ENCODE measurements around the gene COL6A2. TPM values are rescaled to one million over a fixed set of nuclear protein-coding genes. Genes with fewer than 3 reads are reported as not detected.

COL6A2 gene
- total and polyA plus RNA-seq, 10 of the 15 experiments (the other 5 are each of a cell fraction or from before 2014, with no cell fraction given): 0.16 to 1.3 (median 0.34) TPM; not detected in 7

DNA sequence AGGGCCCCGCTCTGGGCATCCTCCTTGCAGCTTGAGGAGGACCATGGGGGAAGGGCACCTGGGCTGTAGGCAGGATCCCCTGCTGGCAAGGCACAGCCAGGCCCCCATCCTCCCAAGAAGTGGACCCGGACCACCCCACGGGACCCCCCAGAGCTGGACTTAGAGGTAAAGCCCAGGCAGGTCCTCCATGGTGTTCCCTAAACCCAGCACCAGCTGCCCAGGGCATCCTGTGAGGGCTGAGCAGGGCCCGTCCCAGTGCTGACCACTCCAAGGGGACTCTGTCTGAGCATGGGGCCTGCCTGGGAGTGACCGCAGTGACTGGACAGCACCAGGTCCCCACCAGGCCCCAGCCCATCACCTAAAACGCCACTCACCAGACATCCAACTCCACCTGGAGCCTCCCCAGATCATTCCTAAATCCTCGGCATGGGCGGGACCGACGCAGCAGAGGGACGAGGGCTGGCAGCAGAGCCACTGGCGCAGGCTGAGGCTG is 21.3 kb downstream of the COL6A2 start:
- Histone ChIP-seq H3K27ac (ENCODE audit: control insufficient read depth, insufficient read depth) (no peak overlapping the region), H3K4me3 (no peak overlapping the region), H3K79me2 (ENCODE audit: control insufficient read depth, insufficient read depth, low read length) (no peaks in the 10 kb centered on the region), H3K4me1 (ENCODE audit: control insufficient read depth, insufficient read depth, low read length) (no peaks in the 10 kb centered on the region), H3K27me3 (replicated peaks in 1 of 2; ENCODE audit: control insufficient read depth in 2 of 2, insufficient read depth in 2 of 2, low read length in 1 of 2) (no peaks in the 10 kb centered on the region), H2AFZ (ENCODE audit: control insufficient read depth, low read depth, low read length) (no peak overlapping the region), H3K9me3 (replicated peaks; ENCODE audit: control insufficient read depth, insufficient read depth, low read length) (no peaks in the 10 kb centered on the region; the same call in 2 of the 3 replicates), H4K20me1 (ENCODE audit: control insufficient read depth, insufficient read depth) (no peaks in the 10 kb centered on the region), H3K9ac (ENCODE audit: control insufficient read depth, insufficient read depth, low read length) (no peak overlapping the region), H3K36me3 (ENCODE audit: control insufficient read depth in 2 of 2, insufficient read depth in 2 of 2, low read length in 1 of 2) (no peaks in the 10 kb centered on the region), H3K4me2 (ENCODE audit: control insufficient read depth, insufficient read depth) (no peak overlapping the region)
- ChIA-PET SMC1A (ENCODE audit: uncharacterized antibody, unreplicated experiment) (no interaction called here), POLR2A (no interaction called here), RAD21 (ENCODE audit: unreplicated experiment) (no interaction called here), CTCF (no interaction called here)
- in situ Hi-C loops (cut with MboI): no loop called here
- BruUV-seq (replicated peaks): no TSS peak
- intact Hi-C loops (cut with micrococcal nuclease; ENCODE audit: unreplicated experiment): no loop called here
- TF ChIP-seq FOXM1 (IDR thresholded peaks at IDR 0.05; ENCODE audit: low read depth, low read length) (no peak), RBBP5 (conservative IDR thresholded peaks at IDR 0.05) (no peak), FOXK2 (IDR thresholded peaks at IDR 0.05) (no peak), FOS (IDR thresholded peaks at IDR 0.05; ENCODE audit: borderline replicate concordance, extremely low read depth, insufficient read length) (no peak), KLF5 (IDR thresholded peaks at IDR 0.05; ENCODE audit: partially characterized antibody) (no peak), ZNF217 (IDR thresholded peaks at IDR 0.05) (no peak), ASH2L (IDR thresholded peaks at IDR 0.05; ENCODE audit: borderline replicate concordance, low read depth) (no peak), NFYB (IDR thresholded peaks at IDR 0.05; ENCODE audit: insufficient read depth, low read depth, low read length) (no peak), KDM1A (IDR thresholded peaks at IDR 0.05; ENCODE audit: borderline replicate concordance) (no peak), YY1 (IDR thresholded peaks at IDR 0.05; ENCODE audit: low read depth, low read length) (no peak), RAD51 (IDR thresholded peaks at IDR 0.05) (no peak), KAT2A (conservative IDR thresholded peaks at IDR 0.05; ENCODE audit: control insufficient read depth, low read depth, low read length) (no peak), GATAD2B (conservative IDR thresholded peaks at IDR 0.05; ENCODE audit: low read depth) (no peak), PAX5 (IDR thresholded peaks at IDR 0.05; ENCODE audit: borderline replicate concordance, low read depth, low read length) (no peak)
- TF ChIP-seq, protein P1, sequence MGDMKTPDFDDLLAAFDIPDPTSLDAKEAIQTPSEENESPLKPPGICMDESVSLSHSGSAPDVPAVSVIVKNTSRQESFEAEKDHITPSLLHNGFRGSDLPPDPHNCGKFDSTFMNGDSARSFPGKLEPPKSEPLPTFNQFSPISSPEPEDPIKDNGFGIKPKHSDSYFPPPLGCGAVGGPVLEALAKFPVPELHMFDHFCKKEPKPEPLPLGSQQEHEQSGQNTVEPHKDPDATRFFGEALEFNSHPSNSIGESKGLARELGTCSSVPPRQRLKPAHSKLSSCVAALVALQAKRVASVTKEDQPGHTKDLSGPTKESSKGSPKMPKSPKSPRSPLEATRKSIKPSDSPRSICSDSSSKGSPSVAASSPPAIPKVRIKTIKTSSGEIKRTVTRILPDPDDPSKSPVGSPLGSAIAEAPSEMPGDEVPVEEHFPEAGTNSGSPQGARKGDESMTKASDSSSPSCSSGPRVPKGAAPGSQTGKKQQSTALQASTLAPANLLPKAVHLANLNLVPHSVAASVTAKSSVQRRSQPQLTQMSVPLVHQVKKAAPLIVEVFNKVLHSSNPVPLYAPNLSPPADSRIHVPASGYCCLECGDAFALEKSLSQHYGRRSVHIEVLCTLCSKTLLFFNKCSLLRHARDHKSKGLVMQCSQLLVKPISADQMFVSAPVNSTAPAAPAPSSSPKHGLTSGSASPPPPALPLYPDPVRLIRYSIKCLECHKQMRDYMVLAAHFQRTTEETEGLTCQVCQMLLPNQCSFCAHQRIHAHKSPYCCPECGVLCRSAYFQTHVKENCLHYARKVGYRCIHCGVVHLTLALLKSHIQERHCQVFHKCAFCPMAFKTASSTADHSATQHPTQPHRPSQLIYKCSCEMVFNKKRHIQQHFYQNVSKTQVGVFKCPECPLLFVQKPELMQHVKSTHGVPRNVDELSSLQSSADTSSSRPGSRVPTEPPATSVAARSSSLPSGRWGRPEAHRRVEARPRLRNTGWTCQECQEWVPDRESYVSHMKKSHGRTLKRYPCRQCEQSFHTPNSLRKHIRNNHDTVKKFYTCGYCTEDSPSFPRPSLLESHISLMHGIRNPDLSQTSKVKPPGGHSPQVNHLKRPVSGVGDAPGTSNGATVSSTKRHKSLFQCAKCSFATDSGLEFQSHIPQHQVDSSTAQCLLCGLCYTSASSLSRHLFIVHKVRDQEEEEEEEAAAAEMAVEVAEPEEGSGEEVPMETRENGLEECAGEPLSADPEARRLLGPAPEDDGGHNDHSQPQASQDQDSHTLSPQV (IDR thresholded peaks at IDR 0.05): no peak
- TF ChIP-seq, protein P2, sequence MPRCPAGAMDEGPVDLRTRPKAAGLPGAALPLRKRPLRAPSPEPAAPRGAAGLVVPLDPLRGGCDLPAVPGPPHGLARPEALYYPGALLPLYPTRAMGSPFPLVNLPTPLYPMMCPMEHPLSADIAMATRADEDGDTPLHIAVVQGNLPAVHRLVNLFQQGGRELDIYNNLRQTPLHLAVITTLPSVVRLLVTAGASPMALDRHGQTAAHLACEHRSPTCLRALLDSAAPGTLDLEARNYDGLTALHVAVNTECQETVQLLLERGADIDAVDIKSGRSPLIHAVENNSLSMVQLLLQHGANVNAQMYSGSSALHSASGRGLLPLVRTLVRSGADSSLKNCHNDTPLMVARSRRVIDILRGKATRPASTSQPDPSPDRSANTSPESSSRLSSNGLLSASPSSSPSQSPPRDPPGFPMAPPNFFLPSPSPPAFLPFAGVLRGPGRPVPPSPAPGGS (IDR thresholded peaks at IDR 0.05; ENCODE audit: borderline replicate concordance, insufficient read depth, low read depth, low read length, poor library complexity, severe bottlenecking): no peak
- TF ChIP-seq, protein P3, sequence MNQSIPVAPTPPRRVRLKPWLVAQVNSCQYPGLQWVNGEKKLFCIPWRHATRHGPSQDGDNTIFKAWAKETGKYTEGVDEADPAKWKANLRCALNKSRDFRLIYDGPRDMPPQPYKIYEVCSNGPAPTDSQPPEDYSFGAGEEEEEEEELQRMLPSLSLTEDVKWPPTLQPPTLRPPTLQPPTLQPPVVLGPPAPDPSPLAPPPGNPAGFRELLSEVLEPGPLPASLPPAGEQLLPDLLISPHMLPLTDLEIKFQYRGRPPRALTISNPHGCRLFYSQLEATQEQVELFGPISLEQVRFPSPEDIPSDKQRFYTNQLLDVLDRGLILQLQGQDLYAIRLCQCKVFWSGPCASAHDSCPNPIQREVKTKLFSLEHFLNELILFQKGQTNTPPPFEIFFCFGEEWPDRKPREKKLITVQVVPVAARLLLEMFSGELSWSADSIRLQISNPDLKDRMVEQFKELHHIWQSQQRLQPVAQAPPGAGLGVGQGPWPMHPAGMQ (IDR thresholded peaks at IDR 0.05; ENCODE audit: borderline replicate concordance): no peak
- TF ChIP-seq, protein P4, sequence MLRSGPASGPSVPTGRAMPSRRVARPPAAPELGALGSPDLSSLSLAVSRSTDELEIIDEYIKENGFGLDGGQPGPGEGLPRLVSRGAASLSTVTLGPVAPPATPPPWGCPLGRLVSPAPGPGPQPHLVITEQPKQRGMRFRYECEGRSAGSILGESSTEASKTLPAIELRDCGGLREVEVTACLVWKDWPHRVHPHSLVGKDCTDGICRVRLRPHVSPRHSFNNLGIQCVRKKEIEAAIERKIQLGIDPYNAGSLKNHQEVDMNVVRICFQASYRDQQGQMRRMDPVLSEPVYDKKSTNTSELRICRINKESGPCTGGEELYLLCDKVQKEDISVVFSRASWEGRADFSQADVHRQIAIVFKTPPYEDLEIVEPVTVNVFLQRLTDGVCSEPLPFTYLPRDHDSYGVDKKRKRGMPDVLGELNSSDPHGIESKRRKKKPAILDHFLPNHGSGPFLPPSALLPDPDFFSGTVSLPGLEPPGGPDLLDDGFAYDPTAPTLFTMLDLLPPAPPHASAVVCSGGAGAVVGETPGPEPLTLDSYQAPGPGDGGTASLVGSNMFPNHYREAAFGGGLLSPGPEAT (IDR thresholded peaks at IDR 0.05; ENCODE audit: low read depth): no peak
- FAIRE-seq (no peak), ATAC-seq (no peak), DNase-seq (ENCODE audit: low read depth, low spot score) (no peak)
- WGBS (ENCODE audit: insufficient coverage, insufficient replicate concordance, low lambda C conversion rate, missing lambda C conversion rate): 45% methylated on average over 12 of the region's 12 CpGs
